Activated CD4-positive, alpha-beta T cell treated with anti-CD3 and anti-CD28 coated beads, Interleukin-2, amount 10 ng/mL, durations not matched to agents 7 days and 5 days (primary cell): ENCODE results near the gene KDM4E. TPM values are rescaled to one million over a fixed set of nuclear protein-coding genes. Genes with fewer than 3 reads are reported as not detected.
"Not testable (repeated sequence)": the region's sequence is repeated elsewhere in the genome, so short reads cannot be mapped to it uniquely, and the experiment has no call there.

Experiments used
- CTCF ChIA-PET: fragments of 350-600 bp; sonication (Branson Sonifier 250); formaldehyde crosslinking; loops from one replicate; lab custom pipeline; 2021; ENCODE audit warnings: antibody characterized with exemption; lab: Charles Lee
- POLR2A ChIA-PET: fragments of 350-600 bp; sonication (Branson Sonifier 250); formaldehyde crosslinking; loops from one replicate; lab custom pipeline; 2021; ENCODE audit warnings: antibody characterized with exemption; lab: Charles Lee
- DNase-seq: peaks from one replicate; pipeline ENCODE4 v3.0.0-alpha.2; 2020
- H3K27ac Mint-ChIP-seq: one replicate; pipeline ENCODE4 v1.8.0; 2021; ENCODE audit warnings: mild to moderate bottlenecking, moderate library complexity, mixed read lengths
- H3K27me3 Mint-ChIP-seq: one replicate; pipeline ENCODE4 v1.8.0; 2021; ENCODE audit warnings: mixed read lengths
- H3K36me3 Mint-ChIP-seq: one replicate; pipeline ENCODE4 v1.8.0; 2021; ENCODE audit warnings: low read depth, mixed read lengths
- H3K4me1 Mint-ChIP-seq: one replicate; pipeline ENCODE4 v1.8.0; 2021; ENCODE audit warnings: mixed read lengths
- H3K4me3 Mint-ChIP-seq: one replicate; pipeline ENCODE4 v1.8.0; 2021; ENCODE audit warnings: mild to moderate bottlenecking, moderate library complexity, mixed read lengths
- H3K9me3 Mint-ChIP-seq: one replicate; pipeline ENCODE4 v1.8.0; 2021; ENCODE audit warnings: mixed read lengths
- total RNA-seq, 2 experiments: library from RNA; stranded (reverse); gene quantifications; one replicate each; pipeline ENCODE4 v1.2.3, GENCODE V29; 2021

KDM4E gene
- total RNA-seq: not detected

DNA sequence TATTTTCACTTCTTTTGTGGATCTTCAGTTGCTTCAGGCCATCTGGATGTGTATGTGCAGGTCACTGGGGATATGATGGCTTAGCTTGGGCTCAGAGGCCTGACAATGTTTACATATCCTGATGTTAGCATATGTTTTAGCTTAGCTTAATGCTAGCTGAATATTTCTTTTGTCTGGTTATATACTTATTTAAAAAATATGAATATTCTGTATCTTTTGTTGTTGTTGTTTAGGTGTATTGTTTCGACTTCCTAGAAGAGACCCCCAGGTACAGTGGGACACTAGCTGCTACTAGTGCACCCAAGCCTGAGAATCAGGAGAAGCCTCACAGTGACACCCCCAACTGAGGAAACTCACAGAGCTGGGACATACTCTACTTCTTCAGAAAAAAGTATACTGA is at the start of gene KDM4E:
TSS of gene KDM4E (plus strand) at position 301 of the 400 bp plus-strand sequence. CDS start 300 bp downstream, outside the sequence.
- no peaks in the 10 kb centered on the region for H3K4me1 Mint-ChIP-seq
- H3K9me3 Mint-ChIP-seq: no peaks in the 10 kb centered on the region
- H3K27ac Mint-ChIP-seq: no peak within 1 kb of the TSS
- no peak within 1 kb of the TSS for H3K4me3 Mint-ChIP-seq
- DNase-seq: no peak
- H3K36me3 Mint-ChIP-seq: no peaks in the 10 kb centered on the region
- H3K27me3 Mint-ChIP-seq: no peaks in the 10 kb centered on the region
- ChIA-PET POLR2A (no interaction called here), CTCF (no interaction called here)

DNA sequence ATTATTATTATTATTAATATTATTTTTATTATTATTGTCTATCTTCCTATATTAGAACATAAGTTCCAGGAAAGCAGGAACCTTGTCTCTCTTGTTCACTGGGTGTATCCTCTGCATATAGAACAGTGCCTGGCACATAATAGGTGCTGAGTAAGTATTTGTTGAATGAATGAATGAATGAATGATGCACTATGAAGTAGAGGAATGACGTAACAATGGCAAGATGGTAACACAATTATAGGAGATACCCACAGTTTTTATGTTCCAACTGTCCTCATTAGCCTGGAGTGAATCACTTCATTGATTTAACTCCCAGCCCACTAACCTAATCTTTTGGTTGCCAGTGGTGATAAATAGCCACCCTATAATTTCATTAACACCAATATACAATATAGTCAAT is 49.5 kb upstream of the KDM4E start:
- Mint-ChIP-seq H3K9me3 (peaks cover 5% of the 10 kb centered on the region), H3K27ac (no peak overlapping the region), H3K4me3 (no peak overlapping the region), H3K4me1 (peaks cover 46% of the 10 kb centered on the region), H3K36me3 (peaks cover 20% of the 10 kb centered on the region), H3K27me3 (no peaks in the 10 kb centered on the region)
- CTCF ChIA-PET: interaction anchor here (1.3 to 1.7 kb wide), 2 partner anchors 10 to 16 kb away, joined by 3 read pairs; no protein-coding TSS in a partner anchor
- POLR2A ChIA-PET: interaction anchor here (0.6 kb wide), 1 partner anchor 135 kb away, joined by 3 read pairs; no protein-coding TSS in a partner anchor
- DNase-seq: no peak

DNA sequence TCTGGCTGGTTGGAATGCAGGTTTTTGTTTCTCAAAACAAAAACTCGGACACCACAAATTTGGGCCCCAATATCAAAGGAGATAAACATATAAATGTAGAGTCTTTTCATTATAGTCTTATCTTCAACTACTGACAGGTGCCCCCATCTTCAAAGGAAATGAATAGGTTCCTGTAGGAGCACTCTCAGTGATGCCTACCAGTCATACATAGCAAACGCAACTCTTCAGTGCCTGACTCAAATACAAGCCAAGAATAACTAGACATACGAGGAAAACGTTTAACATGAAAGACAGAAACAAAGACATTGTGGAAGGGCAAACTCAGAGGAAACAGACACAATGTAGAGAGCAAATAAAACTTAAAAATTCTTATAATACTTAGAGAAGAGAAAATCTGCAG is 37.7 kb upstream of the KDM4E start:
- no peak overlapping the region for H3K27ac Mint-ChIP-seq
- no peak for DNase-seq
- no peaks in the 10 kb centered on the region for H3K4me1 Mint-ChIP-seq
- no peak overlapping the region for H3K4me3 Mint-ChIP-seq
- CTCF ChIA-PET: no interaction called here
- peaks cover 31% of the 10 kb centered on the region for H3K27me3 Mint-ChIP-seq
- H3K36me3 Mint-ChIP-seq: no peaks in the 10 kb centered on the region
- POLR2A ChIA-PET: no interaction called here
- H3K9me3 Mint-ChIP-seq: no peaks in the 10 kb centered on the region

DNA sequence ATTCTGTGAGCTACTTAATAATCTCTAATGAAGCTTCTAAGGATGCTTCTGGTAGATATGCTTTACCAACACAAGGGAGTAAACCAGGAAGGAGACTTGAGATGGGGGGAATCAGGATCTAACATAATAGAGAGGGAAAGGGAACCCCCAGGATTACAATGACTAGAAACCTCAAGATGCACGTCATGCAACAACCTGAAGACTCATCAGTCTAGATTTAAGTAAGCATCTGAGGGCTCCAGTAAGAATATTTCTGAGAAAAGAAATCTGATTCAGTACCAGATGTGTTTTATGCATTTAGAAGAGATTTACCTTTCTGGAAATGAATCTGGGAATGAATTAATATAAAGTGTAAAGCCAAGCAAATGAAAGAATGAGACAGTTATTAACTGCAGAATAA is 36.3 kb upstream of the KDM4E start:
- ChIA-PET POLR2A (no interaction called here), CTCF (no interaction called here)
- H3K27ac Mint-ChIP-seq: no peak overlapping the region
- H3K9me3 Mint-ChIP-seq: no peaks in the 10 kb centered on the region
- H3K27me3 Mint-ChIP-seq: peaks cover 35% of the 10 kb centered on the region
- H3K4me1 Mint-ChIP-seq: no peaks in the 10 kb centered on the region
- no peak overlapping the region for H3K4me3 Mint-ChIP-seq
- no peak for DNase-seq
- no peaks in the 10 kb centered on the region for H3K36me3 Mint-ChIP-seq

DNA sequence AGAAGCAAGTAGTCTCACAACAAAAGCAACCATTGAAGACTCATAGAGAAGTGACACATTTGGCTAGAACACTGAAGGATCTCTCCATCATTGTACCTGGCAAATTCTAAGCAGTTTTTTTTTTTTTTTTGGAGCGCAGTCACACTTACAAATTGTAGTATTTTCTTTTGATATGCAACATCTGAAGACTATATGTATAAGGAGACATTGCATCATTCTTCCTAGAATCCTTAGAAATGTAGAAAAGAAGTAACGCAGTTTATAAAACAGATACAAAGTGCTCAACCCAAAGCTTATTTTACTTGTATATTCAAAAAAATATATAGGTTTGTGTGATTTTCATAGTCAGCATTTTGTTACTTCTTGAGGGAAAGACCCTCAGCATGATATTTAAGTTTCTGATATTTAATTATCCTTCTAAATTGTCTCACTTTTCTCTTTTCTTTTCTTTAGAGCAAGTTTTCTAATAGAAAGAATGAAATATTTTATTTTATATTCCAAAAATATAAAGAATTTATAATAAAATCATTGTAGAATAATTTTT is 31.6 kb upstream of the KDM4E start:
- Mint-ChIP-seq H3K36me3 (no peaks in the 10 kb centered on the region), H3K4me3 (no peak overlapping the region), H3K4me1 (no peaks in the 10 kb centered on the region), H3K9me3 (no peaks in the 10 kb centered on the region), H3K27ac (no peak overlapping the region), H3K27me3 (peaks cover 23% of the 10 kb centered on the region)
- POLR2A ChIA-PET: no interaction called here
- CTCF ChIA-PET: interaction anchor here (0.6 to 0.7 kb wide), 2 partner anchors 71 to 89 kb away, joined by 4 read pairs; no protein-coding TSS in a partner anchor
- DNase-seq: no peak

DNA sequence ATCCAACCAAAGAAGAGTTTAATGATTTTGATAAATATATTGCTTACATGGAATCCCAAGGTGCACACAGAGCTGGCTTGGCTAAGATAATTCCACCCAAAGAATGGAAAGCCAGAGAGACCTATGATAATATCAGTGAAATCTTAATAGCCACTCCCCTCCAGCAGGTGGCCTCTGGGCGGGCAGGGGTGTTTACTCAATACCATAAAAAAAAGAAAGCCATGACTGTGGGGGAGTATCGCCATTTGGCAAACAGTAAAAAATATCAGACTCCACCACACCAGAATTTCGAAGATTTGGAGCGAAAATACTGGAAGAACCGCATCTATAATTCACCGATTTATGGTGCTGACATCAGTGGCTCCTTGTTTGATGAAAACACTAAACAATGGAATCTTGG is 27.6 kb upstream of the KDM4E start:
- H3K4me3 Mint-ChIP-seq: no peak overlapping the region
- peaks cover 4% of the 10 kb centered on the region for H3K27me3 Mint-ChIP-seq
- POLR2A ChIA-PET: no interaction called here
- H3K27ac Mint-ChIP-seq: no peak overlapping the region
- H3K9me3 Mint-ChIP-seq: no peaks in the 10 kb centered on the region
- H3K4me1 Mint-ChIP-seq: no peaks in the 10 kb centered on the region
- H3K36me3 Mint-ChIP-seq: no peaks in the 10 kb centered on the region
- no peak for DNase-seq
- CTCF ChIA-PET: no interaction called here

DNA sequence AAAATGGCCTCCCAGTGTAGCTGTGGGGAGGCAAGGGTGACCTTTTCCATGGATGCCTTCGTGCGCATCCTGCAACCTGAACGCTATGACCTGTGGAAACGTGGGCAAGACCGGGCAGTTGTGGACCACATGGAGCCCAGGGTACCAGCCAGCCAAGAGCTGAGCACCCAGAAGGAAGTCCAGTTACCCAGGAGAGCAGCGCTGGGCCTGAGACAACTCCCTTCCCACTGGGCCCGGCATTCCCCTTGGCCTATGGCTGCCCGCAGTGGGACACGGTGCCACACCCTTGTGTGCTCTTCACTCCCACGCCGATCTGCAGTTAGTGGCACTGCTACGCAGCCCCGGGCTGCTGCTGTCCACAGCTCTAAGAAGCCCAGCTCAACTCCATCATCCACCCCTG is 26.8 kb upstream of the KDM4E start:
- ChIA-PET POLR2A (no interaction called here), CTCF (no interaction called here)
- DNase-seq: no peak
- H3K4me3 Mint-ChIP-seq: no peak overlapping the region
- peaks cover under 1% of the 10 kb centered on the region for H3K27me3 Mint-ChIP-seq
- no peaks in the 10 kb centered on the region for H3K9me3 Mint-ChIP-seq
- H3K27ac Mint-ChIP-seq: no peak overlapping the region
- no peaks in the 10 kb centered on the region for H3K36me3 Mint-ChIP-seq
- H3K4me1 Mint-ChIP-seq: no peaks in the 10 kb centered on the region

DNA sequence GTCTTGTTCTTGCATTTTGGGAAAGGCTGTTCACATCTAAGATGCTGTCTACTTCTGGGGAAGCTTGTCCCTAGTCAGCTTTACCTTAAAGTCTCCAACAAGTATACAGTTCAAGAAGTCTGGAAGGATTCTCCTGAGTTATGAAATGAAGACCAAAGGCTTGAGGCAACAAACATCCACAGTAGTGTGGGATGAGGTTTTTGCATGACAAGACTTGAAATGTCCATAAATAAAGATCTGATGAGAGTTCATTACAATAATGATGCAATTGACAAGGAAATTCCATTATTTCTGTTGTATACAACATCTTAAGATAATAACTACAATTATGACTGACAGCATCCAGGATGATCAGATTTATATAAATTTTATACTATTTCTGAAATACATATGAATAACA is 21.3 kb upstream of the KDM4E start:
- CTCF ChIA-PET: no interaction called here
- H3K4me1 Mint-ChIP-seq: no peaks in the 10 kb centered on the region
- no peaks in the 10 kb centered on the region for H3K36me3 Mint-ChIP-seq
- no peak overlapping the region for H3K27ac Mint-ChIP-seq
- POLR2A ChIA-PET: no interaction called here
- H3K9me3 Mint-ChIP-seq: no peaks in the 10 kb centered on the region
- H3K27me3 Mint-ChIP-seq: peaks cover 21% of the 10 kb centered on the region
- DNase-seq: no peak
- no peak overlapping the region for H3K4me3 Mint-ChIP-seq

DNA sequence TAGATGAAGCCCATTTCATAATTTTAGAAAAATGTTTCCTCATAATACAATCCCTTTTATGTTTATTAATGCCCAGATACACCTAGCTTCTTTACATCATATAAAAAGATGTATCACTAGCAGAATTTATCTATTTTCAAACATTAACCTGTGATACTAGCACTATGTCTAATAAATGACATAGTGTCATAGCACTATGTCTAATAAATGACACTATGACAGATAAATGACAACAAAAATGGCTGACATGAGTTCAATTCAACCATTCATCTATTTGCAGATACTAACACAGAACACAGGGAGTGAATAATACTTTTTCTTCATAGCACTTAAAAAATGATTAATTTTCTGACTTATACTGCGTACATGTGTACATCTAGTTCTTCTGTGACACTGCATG is 19.4 kb upstream of the KDM4E start:
- H3K4me3 Mint-ChIP-seq: no peak overlapping the region
- CTCF ChIA-PET: no interaction called here
- no peak overlapping the region for H3K27ac Mint-ChIP-seq
- peaks cover 31% of the 10 kb centered on the region for H3K27me3 Mint-ChIP-seq
- H3K4me1 Mint-ChIP-seq: no peaks in the 10 kb centered on the region
- no peaks in the 10 kb centered on the region for H3K9me3 Mint-ChIP-seq
- POLR2A ChIA-PET: interaction anchor here (0.5 kb wide), 1 partner anchor 122 kb away, joined by 7 read pairs; no protein-coding TSS in a partner anchor
- H3K36me3 Mint-ChIP-seq: no peaks in the 10 kb centered on the region
- DNase-seq: no peak

DNA sequence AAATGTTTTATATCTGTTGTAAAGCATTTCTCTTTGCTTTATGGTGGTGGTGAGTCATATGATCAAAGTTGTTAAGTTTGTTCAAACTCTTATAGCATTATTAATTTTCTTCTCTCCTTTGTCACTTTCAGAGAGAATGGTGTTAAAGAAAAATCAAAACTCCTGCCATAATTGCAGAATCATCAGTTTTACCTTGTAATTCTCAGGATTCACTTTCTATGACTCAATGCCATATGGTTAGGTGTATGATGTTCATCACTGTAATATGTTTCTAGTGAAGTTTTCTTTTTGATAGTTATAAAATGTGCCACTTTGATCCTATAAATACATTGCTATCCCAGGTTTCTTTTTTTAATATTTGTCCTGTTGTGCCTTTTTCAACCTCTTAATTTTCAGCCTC is 13.7 kb upstream of the KDM4E start:
- DNase-seq: no peak
- ChIA-PET CTCF (no interaction called here), POLR2A (no interaction called here)
- no peak overlapping the region for H3K4me3 Mint-ChIP-seq
- H3K4me1 Mint-ChIP-seq: no peaks in the 10 kb centered on the region
- H3K36me3 Mint-ChIP-seq: no peaks in the 10 kb centered on the region
- peaks cover 33% of the 10 kb centered on the region for H3K27me3 Mint-ChIP-seq
- H3K9me3 Mint-ChIP-seq: no peaks in the 10 kb centered on the region
- no peak overlapping the region for H3K27ac Mint-ChIP-seq

DNA sequence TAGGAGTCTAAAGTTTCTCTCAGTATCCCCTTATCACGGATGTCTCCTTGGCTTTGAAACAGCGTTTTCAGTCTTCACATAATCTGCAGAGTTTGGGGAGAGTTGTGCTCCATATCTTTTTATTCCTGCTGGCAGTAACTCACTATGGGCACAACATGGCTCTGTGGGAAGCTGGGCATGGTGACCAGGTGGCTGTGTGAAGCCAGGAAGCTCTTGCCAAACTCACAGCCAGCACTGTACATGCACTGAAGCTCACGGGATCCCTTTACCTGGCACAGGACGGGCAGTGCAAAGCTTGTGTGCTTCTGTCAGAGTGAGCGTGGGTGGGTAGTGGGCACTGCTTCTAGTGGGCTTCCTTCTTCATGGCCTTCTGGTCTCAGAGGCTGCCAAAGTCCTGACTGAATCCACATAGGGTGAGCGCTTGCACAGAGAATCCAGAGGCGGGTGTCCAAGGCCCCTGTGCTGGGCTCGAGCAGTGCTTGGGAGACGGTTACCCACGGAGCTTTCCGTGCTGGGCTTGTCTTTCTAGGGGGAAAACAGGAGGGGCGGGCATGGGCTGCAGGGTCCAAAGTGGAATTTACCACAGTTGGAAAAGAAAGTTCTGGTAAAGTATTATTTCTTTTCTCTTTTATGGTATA is 10.8 kb upstream of the KDM4E start:
- ChIA-PET POLR2A (no interaction called here), CTCF (no interaction called here)
- H3K27me3 Mint-ChIP-seq: peaks cover 21% of the 10 kb centered on the region

DNA sequence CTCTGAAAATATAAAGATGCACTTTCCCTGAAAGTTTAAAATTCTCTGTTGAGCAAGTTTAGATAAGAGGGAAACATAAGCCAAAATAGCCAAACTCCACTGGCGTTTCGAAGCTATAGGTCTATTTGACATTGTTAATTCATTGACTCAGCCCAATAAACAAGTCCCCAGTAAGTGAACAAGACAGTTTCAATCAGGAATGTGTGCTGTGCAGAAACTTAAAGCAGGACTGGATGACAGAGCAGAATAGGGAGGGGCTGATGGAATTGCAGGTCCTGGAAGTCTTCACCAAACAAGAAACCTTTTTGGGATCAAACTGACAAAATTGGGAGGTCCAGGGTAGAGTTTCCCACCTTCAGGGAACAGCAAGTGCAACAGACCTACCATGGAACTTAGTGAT is 8.9 kb upstream of the KDM4E start:
- Mint-ChIP-seq H3K36me3 (no peaks in the 10 kb centered on the region), H3K4me3 (no peak overlapping the region), H3K27me3 (peaks cover 9% of the 10 kb centered on the region), H3K27ac (no peak overlapping the region), H3K4me1 (no peaks in the 10 kb centered on the region), H3K9me3 (no peaks in the 10 kb centered on the region)
- DNase-seq: no peak
- ChIA-PET POLR2A (interaction anchor here (0.7 kb wide), 1 partner anchor 1485 kb away, joined by 13 read pairs; no protein-coding TSS in a partner anchor), CTCF (no interaction called here)

More for the DNA sequence above, 10.8 kb upstream of the KDM4E start:
- Mint-ChIP-seq H3K4me1 (no peaks in the 10 kb centered on the region), H3K36me3 (no peaks in the 10 kb centered on the region), H3K9me3 (no peaks in the 10 kb centered on the region), H3K27ac (no peak overlapping the region), H3K4me3 (no peak overlapping the region)
- no peak for DNase-seq

DNA sequence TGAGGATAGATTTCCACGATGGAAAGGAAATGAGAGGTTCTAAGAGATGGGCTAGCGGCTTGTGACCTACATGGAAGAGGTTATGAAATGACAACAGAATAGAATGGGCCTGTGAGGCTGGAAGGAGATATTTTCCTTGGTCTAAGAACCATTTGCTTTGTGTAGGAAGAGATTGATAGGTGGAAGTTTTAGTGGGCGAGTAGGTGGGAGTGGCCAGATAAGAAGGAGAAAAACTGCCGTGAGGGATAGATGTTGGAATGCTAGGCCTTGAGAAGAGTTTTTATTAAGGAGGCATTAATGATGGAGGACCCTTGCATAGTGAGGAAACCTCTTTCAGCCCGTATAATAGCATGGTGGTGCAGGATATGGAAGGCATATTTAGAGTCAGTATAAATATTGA is 3.6 kb upstream of the KDM4E start:
- DNase-seq, H3K9me3 Mint-ChIP-seq, POLR2A ChIA-PET, H3K4me1 Mint-ChIP-seq, H3K4me3 Mint-ChIP-seq, H3K27me3 Mint-ChIP-seq, CTCF ChIA-PET, H3K27ac Mint-ChIP-seq, H3K36me3 Mint-ChIP-seq: not testable (repeated sequence)

DNA sequence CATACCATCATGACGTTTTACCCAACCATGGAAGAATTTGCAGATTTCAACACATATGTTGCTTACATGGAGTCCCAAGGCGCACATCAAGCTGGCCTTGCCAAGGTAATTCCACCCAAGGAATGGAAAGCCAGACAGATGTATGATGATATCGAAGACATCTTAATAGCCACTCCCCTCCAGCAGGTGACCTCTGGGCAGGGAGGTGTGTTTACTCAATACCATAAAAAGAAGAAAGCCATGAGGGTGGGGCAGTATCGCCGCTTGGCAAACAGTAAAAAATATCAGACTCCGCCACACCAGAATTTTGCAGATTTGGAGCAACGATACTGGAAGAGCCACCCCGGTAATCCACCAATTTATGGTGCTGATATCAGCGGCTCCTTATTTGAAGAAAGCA is 536 bp downstream of the KDM4E start:
- H3K27me3 Mint-ChIP-seq, DNase-seq, H3K27ac Mint-ChIP-seq, CTCF ChIA-PET, H3K4me3 Mint-ChIP-seq, H3K4me1 Mint-ChIP-seq, POLR2A ChIA-PET, H3K36me3 Mint-ChIP-seq, H3K9me3 Mint-ChIP-seq: not testable (repeated sequence)
